HG03139 (cell line): ENCODE results near the gene KRTAP10-5.
"Not testable (repeated sequence)": the region's sequence is repeated elsewhere in the genome, so short reads cannot be mapped to it uniquely, and the experiment has no call there.

Source experiments
- ATAC-seq: cut with Tn5 transposase; IDR thresholded peaks from one replicate; pipeline ENCODE4 v1.9.1; 2021; ENCODE audit not compliant: unreplicated experiment

KRTAP10-5 gene

DNA sequence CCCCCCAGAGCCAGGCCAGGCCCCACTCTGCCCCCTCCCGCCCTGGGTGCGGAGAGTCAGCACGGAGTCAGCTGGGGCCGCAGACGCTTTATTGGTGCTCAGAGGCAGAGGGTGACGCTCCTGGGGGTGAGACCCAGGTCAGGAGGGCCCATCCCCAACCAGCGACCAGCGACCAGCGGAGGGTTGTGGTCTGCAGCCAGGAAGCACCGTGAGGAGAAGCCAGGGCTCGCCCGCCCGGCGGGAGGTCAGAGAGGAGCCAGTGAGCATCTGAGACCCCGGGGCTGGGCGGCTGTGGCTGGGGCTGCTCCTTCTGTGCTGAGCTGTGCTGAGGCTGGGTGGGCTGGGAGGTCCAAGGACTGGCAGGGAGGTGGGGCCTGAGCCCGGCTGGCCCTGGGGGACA lies 30.1 kb downstream of the KRTAP10-5 start:
- not testable (repeated sequence) for ATAC-seq

DNA sequence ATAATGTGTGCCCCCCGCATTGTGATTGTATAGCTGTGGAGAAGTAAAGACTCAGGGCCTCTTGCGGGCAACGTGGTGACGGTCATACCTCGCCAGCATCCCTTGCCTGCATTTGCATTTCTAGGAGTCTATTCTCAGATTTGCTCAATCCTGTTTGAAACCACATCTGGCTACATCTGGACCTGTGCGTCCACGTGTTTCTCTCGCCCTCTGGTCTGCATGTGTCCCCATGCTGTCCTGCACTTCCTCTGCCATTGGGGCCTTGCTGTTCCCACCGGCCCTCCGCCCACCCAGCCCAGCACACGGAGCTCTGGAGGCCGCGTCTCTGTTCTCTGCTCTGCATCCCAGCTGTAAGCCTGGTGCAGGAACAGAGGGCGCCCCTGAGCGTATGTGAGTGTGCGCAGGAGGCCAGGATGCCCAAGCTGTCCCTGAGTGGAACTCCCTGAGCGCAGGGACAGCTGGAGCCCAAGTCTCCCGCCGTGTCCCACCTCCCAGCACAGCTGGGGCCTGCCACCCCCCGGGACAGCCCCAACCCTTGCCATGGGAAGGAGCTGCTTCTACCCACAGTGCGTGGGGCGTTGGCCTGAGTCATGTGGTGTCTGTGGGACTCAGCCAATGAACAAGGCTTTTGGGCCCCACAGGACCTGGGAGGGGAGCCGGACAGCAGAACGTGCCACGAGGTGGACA lies 30.7 kb downstream of the KRTAP10-5 start:
- ATAC-seq = no peak

DNA sequence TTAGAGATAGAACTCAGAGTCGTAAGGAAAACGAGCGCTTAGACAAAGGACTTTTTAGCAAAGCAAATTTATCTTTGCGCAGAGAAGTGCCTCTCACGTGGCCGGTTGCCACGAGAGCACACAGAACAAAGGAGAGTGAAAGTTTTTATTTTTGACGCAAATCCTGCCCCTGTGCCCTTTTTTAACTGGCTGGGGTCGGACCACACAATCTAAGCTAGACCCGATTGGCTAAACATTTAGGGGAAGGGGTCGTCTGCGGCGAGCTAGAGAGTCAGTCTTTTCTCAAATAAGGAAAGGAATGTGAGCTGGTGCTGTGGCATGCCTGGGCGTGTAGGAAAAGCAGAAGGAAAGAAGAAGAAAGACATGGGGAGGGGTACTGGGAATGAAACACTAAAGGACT lies 31.5 kb downstream of the KRTAP10-5 start:
- ATAC-seq = no peak

DNA sequence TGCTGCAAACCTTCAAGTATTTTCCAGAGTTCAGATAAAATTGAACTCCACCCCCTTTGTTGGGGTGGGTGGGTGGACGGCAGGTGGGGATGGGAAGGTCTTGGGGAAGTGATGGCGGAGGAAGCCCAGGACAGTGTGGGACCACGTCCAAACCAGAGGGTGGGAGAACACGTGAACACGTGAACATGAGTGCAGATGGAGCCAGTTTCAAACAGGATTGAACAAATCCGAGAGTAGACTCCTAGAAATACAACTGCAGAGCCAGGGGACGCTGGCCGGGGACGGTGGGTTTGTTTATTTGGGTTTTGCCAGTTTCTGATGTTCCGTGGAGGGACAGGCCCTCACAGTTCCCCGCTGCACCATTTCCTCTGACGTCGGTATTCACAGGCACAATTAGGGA lies 32.0 kb downstream of the KRTAP10-5 start:
- no peak for ATAC-seq

DNA sequence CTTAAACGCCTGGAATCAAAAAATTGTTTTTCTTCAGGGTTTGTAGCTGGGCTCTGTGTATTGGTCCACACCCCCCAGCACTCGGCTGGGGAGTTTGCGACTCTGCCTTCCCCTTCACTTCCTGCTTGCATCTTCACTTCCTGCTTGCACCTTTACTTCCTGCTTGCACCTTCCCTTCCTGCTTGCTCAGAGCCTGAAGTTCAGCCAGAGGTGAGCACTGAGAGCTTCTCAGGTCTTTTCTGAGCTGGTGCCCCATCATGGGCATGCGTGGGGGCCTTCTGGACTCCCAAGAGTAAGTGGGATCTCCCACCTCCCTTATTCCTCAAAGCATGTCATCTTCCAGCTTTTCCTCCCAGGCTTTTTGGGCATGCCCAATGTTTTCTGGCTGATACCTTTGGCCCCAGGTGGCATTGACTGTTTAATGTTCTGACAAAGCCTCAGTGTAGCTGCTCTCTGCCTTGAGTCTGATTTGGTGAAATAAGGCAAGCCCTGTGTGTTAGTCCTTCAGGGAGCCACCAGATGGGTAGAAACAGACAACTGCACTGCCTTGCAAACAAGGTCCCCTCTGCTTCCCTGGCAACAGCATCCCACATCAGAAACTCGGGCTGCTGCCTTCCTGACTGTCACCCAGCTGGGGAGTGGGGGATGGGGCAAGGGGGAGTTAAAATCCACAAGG lies 32.6 kb downstream of the KRTAP10-5 start:
- ATAC-seq = no peak

DNA sequence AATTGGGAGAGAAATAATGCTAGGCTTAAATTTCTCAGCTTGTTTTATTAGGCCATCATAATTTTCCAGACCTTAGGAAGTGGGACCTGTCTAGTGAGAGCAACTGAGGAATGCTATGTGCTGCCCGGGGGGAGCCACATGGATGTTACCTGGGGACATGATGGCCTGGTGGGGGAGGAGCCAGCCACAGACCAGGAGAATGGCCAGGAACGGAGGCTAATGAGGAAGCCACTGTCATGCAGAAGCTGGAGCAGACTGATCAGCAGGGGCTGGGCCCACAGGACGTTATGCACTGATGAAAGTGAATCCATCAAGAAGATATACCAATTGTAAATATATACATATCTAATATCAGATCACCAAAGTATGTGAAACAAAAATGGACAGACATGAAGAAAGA lies 35.8 kb downstream of the KRTAP10-5 start:
- ATAC-seq = no peak

DNA sequence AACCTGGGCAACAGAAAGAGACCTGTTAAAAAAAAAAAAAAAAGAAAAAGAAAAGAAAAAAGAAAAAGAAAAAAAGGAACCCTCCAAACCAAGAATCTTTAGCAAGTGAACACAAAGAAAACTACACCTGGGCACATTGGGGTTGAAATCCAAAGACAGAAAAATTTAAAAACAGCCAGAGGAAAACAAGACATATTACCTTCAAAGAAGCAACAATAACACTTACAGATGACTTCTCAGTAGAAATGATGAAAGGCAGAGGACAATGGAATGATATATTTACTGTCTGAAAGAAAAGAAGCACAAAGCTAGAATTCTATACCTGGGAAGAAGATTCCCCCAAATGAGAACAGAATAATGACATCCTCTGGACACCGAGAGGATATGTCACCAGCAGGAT lies 37.7 kb downstream of the KRTAP10-5 start:
- no peak for ATAC-seq

DNA sequence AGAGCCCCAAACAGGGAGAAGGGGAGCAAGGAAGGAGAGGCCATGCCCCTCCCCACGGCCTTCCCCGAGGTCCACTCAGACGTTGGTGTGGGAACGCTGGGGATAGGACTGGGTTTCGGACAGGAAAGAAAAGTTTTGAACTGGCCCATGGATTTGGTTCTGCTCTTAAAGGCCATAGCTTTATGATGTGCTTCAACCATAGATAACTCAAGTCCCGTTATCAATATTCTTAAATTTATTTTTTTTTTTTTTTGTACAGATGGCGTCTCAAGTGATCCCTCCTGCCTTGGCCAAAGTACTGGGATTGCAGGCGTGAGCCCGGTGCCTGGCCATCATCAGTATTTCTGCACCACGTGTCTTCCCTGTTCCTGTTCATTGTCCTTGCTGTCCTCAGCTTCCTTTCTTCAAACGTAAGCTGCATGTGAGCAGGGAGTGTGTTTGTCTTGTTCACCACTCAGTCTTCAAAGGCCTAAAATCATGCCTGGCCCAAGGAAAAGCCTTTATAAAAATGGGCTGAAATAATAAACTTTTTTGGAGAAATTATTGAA lies 39.6 kb downstream of the KRTAP10-5 start:
- ATAC-seq = no peak

DNA sequence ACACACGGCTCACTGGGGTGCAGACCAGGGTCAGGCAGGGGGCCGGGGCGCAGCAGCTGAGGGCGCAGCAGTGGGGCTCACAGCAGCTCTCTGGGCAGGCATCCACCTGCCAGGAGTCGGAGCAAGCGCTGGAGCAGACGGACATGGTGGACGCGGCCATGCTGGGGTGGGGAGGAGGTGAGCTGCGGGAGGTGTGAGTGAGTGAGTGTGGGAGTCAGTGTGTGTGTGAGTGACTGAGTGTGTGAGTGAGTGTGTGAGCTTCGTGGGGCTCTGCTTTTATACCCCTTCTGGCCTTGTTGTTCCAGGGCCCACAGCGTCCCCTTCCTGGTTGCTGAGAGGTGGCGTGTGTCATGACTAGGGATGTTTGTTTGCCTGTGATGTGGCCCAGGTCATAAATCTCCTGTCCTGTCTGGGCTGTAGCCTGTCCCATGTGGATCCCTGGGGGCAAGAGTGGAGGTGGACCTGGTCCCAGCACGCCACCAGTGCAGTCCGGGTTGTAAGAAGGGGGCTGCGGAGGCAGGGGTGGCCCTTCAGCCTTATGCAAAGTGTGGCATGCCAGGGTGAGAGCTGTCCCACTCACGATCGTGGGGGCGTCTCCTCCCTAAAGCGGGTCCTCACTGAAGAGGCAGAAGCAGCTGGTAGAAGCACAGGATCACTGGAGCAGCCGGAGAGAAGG lies 40.3 kb downstream of the KRTAP10-5 start, which contains the start of gene KRTAP10-1:
TSS of gene KRTAP10-1 (minus strand) at position 205 of the 676 bp plus-strand sequence. CDS start at position 160, 45 bp downstream.
- no peak for ATAC-seq

DNA sequence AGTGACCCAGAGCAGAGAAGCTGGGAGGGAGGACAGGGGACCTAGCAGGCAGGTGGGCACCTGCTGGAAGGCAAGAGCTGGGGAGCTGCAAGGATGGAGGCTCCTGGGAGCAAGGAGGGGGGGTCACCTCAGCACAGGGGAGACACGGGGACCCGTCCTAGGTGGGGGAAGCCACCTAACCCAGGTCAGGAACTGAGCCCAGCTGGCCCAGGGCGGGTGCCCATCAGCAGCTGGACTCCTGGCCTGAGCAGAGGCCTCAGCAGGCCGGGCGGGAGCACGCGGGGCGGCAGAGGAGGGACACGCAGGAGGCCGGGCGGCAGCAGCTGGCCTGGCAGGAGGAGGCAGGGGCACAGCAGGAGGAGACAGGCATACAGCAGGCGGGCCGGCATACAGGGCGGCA lies 41.4 kb downstream of the KRTAP10-5 start:
- ATAC-seq = no peak

DNA sequence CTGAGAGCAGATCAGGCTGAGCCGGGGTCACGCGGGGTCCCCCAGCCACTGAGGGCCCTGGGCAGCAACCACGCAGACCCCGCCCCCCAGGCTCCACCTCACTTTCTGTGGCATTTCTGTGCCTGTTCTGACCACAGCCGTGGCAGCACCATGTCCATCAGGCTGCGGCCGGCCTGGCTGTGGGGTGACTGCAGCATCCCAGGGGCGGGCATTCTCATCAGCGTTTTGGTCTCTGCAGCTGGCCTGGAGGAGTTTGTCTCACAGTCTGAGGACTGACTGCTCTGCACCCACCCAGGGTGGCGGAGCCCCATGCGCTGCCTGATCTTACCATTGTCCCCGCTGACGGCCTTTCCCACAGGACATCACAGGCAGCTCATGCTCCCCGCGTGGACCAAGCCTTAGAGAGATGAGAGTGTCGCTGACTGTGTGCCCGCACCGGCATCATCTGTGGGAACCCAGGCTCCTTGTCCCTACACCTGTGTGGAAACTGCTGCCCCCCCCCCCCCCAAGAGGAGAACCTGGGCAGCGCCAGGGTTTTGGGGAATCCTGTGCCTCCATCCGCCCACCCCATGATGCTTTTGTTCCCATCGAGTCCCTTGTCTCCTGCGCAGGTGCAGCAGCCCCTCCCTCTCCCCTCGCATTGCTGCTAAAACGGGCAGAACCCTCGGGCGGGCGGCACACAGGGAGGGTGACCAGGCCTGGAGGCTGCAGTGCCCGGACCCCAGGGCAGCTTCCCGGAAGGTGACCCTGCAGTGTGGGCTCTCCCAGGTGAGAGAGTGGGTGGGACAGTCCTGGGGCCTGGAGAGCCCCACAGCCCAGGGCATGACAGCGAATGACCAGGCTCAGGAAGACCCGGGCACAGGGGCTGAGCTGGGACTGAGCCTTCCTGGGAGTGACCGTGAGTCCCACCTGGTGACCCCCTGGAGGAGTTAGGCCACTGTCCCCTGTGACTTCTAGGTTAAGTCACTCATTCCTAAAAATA lies 42.2 kb downstream of the KRTAP10-5 start:
- ATAC-seq = no peak

DNA sequence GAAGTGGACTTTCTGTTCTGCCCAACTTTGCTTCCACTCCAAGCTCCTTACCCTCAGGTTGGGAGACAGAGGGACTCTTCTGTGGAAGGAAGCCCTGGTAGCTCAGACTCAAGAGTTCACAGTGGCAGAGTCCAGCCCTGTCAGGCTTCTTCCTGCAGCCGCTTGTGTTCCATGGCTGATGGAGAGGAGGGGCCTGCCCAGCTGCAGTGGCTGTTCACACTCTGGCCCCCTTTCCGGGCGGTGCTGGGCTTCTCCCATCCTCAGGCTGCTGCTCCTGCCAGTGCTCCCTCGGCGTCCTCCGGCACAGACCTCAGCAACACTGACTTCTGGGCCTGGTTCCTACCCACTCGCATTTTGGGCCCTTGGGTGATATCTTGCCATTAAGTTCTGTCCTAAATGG lies 44.4 kb downstream of the KRTAP10-5 start:
- ATAC-seq = no peak

DNA sequence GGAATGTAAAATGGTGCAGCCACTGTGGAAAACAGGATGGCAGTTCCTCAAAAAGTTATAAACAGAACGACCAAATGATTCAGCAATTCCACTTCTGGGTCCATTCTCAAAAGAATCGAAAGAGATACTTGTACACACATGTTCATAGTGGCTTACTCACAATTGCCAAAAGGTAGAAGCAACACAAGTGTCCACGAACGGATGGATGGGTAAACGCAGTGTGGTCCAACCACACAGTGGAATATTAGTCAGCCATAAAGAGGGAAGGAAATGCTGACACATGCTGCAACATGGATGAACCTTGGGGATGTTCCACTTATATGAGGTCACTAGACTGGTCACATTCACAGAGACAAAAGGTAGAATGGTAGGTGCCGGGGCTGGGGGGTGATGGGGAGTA lies 45.7 kb downstream of the KRTAP10-5 start:
- ATAC-seq = no peak

DNA sequence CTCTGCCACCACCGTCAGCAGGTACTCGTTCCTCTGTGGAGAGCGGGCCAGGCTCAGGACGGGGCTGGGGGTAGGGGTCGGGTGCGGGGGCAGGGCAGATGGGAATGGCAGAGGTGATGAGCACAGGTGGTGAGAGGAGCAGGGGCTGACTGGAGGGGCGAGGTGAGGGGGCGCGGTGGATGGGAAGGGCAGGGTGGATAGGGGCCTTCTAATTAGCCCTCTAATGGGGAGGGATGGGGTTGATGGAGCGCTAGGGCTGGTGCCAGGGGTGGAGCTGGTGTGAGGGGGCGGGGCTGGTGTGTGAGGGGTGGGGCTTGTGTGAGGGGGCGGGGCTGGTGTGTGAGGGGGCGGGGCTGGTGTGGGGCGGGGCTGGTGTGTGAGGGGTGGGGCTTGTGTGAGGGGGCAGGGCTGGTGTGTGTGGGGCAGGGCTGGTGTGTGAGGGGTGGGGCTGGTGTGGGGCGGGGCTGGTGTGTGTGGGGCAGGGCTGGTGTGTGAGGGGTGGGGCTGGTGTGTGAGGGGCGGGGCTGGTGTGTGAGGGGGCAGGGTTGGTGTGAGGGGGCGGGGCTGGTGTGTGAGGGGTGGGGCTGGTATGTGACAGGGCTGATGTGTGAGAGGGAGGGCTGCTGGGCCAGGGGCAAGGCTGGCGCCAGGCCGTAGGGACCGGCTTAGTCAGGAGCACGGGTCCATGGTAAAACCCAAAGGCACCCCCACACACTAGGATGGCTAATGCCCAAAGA lies 46.3 kb downstream of the KRTAP10-5 start:
- no peak for ATAC-seq

DNA sequence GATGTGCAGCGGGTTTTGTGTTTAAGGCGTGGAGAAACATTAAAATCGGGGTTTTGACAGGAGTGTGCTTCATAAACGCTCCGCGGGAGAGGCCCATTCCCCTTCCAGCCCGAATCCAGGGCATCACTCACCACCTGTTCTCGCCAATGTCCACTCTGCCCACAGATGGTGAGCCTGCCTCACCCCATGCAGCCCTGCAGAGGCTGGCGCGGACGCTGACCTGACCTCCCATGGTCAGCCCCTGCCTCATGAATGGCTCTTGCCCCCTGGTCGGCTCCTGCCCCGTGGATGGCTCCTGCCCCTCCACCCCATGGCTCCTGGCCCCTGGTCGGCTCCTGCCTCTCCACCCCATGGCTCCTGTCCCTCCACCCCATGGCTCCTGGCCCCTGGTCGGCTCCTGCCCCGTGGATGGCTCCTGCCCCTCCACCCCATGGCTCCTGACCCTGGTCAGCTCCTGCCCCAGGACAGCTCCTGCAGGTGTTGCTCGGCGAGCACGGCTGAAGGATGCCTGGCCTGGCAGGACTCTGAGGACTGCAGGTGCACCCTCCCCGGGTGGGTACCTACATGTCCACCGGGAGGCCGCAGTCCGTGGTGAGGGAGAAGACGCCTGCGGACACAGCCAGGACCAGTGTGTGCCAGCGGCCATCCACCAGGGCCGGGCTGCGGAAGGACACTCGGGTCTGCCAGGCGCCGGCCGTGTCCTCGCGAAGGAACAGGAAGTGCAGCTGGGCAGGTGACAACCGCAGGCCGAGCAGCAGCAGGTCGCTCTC lies 47.1 kb downstream of the KRTAP10-5 start:
- no peak for ATAC-seq

DNA sequence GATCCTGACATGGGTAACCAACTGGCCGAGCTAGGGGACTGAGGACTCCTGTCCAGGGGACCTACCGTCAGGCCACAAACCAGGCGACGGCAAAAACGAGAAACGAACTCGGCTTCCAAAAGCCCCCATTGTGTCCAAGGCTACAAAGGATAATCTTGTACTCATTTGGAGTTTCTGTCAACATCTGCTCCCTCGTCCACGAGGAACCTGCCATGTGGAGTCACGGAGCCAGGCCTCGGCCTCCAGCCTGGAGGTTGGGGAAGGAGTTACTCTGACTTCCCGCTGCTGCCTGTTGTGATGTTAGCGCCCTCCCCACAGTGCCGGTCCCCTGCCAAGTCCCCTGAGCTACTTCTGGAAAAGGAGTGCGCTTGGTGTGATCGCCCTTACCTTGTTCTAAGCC lies 47.7 kb downstream of the KRTAP10-5 start:
- ATAC-seq = no peak

DNA sequence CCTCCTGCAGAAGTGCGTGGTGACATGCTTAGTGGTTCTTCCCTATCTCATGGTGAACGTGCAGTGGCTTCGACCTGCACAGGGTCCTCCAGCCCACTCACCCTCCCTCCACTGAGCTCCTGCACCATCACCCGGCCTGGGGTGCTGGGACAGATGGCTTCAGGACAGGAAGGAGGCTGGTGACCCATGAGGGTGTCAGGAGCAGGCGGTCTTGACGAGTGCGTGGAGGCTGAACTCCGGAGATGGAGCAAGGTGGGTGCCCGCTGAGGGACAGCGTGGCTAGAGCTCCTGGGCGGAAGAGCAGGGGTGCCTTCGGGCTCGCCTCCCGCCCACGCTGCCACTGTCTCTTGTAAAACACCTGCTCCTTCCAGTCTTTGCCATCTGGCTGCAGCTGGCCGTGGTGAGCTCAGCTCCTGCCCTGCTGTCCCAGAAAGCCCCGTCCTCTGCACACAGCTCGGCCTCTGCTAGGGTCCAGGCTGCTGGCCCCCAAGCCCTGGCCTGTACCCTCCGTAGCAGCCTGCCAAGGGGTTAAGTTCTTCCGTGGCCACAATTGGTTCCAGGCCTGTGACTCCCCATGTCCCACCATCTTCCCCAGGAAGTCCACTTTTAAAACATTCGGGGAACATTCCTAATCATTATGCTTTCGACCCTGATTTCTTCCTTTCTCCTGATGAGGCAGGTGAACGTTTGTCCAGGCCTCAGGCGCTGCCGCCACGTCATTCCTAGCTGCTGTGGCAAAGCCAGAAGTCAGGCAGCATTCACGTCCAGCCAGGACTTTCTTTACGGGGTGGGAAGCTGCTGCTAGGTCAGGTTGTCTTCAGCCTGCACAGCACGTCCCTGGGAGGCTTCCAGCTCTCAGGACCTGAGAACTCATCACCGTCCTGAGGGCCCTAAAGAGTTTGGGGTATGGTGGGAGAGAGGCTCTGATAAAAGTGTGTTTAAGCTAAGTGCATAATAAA lies 48.5 kb downstream of the KRTAP10-5 start:
- no peak for ATAC-seq
